Left ventricle myocardium superior (tissue), 1 donor: ENCODE results near the gene KRTAP5-6. TPM values are rescaled to one million over a fixed set of nuclear protein-coding genes. Genes with fewer than 3 reads are reported as not detected.
"Not testable (repeated sequence)": the region's sequence is repeated elsewhere in the genome, so short reads cannot be mapped to it uniquely, and the experiment has no call there.

ENCODE experiments used
- ATAC-seq: fragments of 200-7000 bp; cut with Tn5 transposase; one replicate; pipeline ENCODE4 v1.9.1; 2020; ENCODE audit warnings: mild to moderate bottlenecking, moderate library complexity
- DNase-seq: peaks from one replicate; pipeline ENCODE4 v3.0.0-alpha.2; 2020
- intact Hi-C: fragments of 100-400 bp; cut with micrococcal nuclease; formaldehyde crosslinking; loops from one replicate; pipeline ENCODE4 v1.11.0; 2022
- total RNA-seq: library from RNA; stranded (reverse); fragmentation: NEBNext Ultra II Directional; extraction: Animal tissue kit (Norgen Biotek cat#: 25700); gene quantifications from one replicate; pipeline ENCODE4 v1.2.1, GENCODE V29; 2021
- donor health status: DM: no; HTN: yes; CAD: no; lungs with severe emphysema.

The KRTAP5-6 gene
- total RNA-seq, 1 donor from 2014 or later, result not detected

GRCh38 chr11:1676229-1676740 lies 20.7 kb upstream of the KRTAP5-6 start:
- intact Hi-C loops, result no loop called here
- no peak for ATAC-seq
- no peak for DNase-seq

DNA sequence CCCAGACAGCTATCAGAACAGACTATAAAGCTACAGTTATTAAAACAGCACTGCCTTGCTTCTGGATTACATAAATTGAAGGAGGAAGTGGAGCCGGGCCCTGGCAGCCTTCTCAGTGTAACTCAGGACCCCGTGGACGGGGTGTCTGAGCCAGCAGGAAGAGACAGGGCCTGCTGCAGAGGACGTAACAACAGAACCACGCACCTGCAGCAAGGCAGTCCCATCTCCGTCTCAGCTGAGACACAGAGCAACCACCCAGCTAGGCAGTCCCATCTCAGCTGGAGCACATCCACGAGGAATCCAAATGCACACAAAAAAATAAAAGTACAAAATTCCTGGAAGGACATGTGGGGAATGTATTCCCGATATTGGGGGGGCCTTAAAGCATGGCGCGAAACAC lies 17.1 kb upstream of the KRTAP5-6 start:
- ATAC-seq (no peak), DNase-seq (no peak)
- intact Hi-C loops, result no loop called here

DNA sequence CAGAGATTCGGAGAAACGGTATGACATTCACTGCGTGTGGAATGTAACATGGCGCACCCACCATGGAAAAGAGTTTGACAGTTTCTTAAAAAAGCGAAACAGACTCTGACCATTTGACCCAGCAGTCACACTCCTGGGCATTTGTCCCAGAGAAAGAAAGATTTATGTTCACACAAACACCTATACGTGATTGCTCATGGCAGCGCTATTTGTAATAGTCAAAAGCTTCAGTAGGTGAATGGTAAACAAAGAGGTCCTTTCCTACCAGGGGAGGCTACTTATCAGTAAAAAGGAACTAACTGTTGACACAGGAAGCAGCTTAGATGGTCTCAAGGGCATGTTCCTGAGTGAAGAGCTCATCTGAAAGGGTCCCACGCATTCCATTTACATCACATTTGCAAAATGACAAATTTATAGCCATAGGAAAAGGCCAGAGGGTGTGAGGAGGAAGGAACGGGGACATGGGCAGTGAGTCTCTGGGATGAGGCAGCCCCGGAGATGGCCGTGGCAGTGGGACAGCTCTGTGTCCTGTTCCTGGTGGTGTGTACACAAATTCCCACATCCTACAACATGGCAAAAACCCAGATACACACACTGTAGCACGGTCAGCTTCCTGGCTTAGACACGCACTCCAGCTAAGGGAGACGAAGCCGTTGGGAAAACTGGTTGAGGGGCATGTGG lies 14.6 kb upstream of the KRTAP5-6 start:
- DNase-seq, result no peak
- intact Hi-C loops, result no loop called here
- ATAC-seq, result no peak

GRCh38 chr11:1683216-1683615 lies 13.8 kb upstream of the KRTAP5-6 start:
- intact Hi-C loops, ATAC-seq: not testable (repeated sequence)

GRCh38 chr11:1683904-1684572 lies 13.0 kb upstream of the KRTAP5-6 start:
- intact Hi-C loops, ATAC-seq, DNase-seq: not testable (repeated sequence)

More at GRCh38 chr11:1683216-1683615, 13.8 kb upstream of the KRTAP5-6 start:
- not testable (repeated sequence) for DNase-seq

DNA sequence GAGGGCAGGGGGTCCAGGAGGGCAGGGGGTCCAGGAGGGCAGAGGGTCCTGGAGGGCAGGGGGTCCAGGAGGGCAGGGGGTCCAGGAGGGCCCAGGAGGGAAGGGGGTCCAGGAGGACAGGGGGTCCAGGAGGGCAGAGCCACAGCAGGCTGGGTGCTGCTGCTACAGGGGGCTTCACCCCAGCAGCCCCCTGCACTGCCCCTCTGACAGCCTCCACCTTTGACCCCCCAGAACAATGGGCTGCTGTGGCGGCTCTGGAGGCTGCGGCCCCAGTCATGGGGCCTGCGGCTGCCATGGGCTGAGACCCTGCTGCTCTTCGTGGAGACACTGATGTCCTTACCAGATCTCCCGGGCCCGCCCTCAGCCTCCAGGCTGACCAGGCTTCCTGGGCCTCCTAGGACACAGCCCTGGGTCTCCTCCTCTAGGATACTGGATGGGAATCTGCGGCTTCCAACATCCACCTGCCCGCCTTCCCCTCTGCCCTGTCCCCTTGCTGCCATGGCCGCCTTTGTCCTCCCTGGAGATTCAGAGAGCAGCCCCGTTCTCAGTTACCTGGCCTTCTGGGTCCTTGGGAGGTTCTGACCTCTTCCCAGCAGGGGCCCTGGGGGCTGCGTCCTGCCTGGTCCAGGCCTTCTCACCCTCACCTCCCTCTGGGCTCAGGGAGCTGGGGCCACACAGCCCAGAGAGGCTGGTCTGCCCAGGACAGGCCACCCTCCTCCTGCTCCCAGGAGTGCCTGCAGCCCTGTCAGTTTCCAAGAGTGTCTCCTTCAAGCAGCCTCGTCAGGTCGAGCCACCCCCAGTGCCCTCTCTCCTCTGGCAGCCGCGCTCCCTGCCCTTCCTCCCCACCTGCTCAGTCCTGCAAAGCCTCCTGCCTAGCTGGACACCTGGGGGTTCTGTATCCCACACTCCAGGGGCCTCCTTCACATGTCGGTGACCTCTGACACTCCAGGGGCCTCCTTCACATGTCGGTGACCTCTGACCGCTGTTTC lies 11.8 kb upstream of the KRTAP5-6 start:
- ATAC-seq, intact Hi-C loops, DNase-seq: not testable (repeated sequence)

- intact Hi-C loops, ATAC-seq: not testable (repeated sequence)
Measured at GRCh38 chr11:1686220-1686619, 10.8 kb upstream of the KRTAP5-6 start.

DNA sequence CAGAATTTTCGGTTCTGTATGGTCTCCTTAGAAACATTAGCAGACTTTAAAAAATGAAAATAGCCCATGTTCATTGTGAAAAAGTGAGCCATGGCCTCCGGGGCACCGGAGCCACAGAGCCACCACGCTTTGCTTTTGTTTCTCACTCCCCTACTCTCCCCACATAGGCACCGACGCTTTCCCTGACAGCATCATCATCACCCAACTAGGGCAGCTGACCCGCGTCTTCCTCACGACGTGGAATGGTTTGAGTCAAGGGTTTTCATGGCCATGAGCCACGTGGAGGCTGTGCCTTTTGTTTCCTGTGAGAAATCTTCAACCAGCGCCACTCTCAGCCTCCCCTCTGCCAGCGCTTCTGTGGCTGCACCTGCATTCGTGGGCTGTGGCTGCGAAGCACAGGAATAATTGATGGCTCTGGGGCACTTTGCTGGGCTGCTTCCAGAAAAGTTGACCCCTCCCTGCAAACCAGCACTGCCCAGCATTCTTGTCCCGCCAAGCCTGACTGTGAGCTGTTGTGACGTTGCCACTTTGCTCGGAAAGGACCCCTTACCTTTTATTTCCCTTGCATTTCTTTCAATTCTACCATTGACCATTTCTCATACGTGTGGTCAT lies 8.6 kb upstream of the KRTAP5-6 start:
- DNase-seq, intact Hi-C loops, ATAC-seq: not testable (repeated sequence)

More at GRCh38 chr11:1686220-1686619, 10.8 kb upstream of the KRTAP5-6 start:
- not testable (repeated sequence) for DNase-seq

- DNase-seq, result not testable (repeated sequence)
- intact Hi-C loops, result loop anchor here (5.0 kb wide), 1 partner anchor 453 kb away; no protein-coding TSS in a partner anchor
Measured at GRCh38 chr11:1689250-1690166, 7.5 kb upstream of the KRTAP5-6 start.

DNA sequence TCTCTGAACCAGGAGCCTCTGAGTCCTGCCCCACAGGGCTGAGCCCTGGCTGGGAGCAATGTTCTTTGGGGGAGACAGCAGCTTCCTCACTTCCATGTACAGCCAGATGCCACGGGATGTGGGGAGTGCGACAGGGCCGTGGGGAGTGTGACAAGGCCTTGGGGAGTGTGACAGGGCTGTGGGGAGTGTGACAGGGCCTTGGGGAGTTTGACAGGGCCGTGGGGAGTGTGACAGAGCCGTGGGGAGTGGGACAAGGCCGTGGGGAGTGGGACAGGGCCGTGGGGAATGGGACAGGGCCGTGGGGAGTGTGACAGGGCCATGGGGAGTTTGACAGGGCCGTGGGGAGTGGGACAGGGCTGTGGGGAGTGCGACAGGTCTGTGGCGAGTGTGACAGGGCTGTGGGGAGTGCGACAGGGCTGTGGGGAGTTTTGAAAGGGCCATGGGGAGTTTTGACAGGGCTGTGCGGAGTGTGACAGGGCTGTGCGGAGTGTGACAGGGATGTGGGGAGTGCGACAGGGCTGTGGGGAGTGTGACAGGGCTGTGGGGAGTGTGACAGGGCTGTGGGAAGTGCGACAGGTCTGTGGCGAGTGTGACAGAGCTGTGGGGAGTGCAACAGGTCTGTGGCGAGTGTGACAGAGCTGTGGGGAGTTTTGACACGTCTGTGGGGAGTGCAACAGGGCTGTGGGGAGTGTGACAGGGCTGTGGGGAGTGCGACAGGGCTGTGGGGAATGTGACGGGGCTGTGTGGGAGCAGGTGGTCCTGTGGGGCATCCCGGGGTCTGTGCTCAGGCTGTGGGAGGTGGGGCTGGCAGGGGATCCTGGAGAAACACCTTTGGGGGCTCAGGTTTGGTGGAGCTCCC lies 6.6 kb upstream of the KRTAP5-6 start:
- ATAC-seq (no peak), DNase-seq (no peak)
- intact Hi-C loops, result loop anchor here (5.0 kb wide), 1 partner anchor 452 kb away; no protein-coding TSS in a partner anchor

More at GRCh38 chr11:1689250-1690166, 7.5 kb upstream of the KRTAP5-6 start:
- ATAC-seq, result not testable (repeated sequence)

DNA sequence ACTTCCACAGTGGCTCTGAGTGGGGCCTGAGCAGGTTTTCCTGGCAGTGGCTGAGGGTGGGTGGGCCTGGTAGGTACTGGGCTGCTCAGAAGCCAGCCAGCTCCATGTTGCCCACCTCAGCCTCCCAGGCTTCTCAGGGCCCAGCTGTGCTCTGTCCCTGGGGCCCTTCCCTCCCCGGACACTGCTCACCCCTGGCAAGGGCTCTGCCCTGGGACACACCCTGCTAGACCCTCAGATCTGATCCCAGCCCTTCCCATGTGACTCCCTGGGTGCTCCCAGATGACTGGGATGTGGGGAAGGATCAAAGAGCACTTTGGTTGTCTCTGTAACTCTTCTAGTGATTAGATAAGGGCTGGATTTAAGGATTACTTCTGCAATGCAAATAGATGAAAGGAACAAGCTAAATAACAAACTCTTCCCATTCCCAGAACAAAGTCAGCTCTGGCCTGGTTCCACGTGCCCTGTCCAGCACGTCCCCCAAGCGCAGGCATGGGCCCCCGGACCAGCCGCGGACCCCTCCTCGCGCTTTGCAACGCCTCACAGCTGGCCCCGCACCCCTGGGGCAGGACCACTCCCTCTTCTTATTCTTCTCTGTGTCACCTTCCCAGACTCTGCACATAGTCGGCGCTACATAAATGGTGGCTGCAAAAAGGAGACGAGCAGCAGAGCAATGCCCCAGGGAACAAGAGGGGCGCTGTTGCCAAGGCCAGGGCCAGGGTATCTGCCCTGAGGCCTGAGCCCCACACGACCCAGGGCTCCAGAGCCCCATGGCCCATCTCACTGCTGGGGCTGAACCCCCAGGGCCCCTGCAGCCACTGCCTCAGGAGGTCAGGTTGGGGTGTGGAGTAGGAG lies 5.7 kb upstream of the KRTAP5-6 start:
- intact Hi-C loops, result loop anchor here (5.0 kb wide), 1 partner anchor 451 kb away; no protein-coding TSS in a partner anchor
- ATAC-seq, result no peak

GRCh38 chr11:1691878-1692707 lies 4.9 kb upstream of the KRTAP5-6 start:
- DNase-seq (no peak), ATAC-seq (no peak)
- intact Hi-C loops, result loop anchor here (2.0 to 5.0 kb wide), 2 partner anchors 141 to 450 kb away; no protein-coding TSS in a partner anchor

More for the DNA sequence above, 5.7 kb upstream of the KRTAP5-6 start:
- DNase-seq, result no peak

DNA sequence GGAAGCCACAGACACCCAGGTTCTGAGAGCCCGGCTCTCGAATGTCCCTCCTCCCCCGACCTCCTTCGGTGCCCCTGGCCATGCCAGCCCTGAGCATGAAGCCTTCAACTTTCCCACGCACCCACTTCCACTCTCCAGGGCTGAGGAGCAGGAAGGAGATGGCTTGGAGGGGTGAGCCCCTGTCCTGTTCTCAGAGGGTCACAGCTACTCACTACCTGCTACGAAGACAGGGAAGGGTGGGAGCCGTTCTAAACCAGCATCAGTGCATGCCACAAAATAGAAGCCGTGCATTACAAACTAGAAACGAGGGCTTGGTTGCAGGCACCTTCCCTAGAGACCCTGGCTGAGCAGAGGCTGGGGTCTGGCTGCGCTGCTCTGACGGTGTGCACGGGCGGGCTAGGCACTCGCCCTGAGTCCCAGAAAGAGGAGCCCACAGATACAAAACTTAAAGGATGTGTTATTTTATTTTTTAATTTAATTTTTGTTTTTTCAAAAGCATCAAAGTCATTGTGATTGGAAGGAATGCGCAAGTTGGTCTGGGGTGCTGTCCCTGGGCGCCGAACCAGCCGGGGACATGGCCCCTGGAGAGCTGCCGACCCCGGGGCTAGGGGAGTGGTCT lies 4.2 kb upstream of the KRTAP5-6 start:
- ATAC-seq (no peak), DNase-seq (no peak)
- intact Hi-C loops, result loop anchor here (2.0 to 5.0 kb wide), 2 partner anchors 140 to 449 kb away; no protein-coding TSS in a partner anchor
